HG02610 (cell line): Measurements from ENCODE around the gene SORBS2.

ENCODE experiments used
- ATAC-seq: cut with Tn5 transposase; IDR thresholded peaks from one replicate; pipeline ENCODE4 v1.9.1; 2021; ENCODE audit warnings: mild to moderate bottlenecking, moderate library complexity; ENCODE audit not compliant: unreplicated experiment

SORBS2 gene

DNA sequence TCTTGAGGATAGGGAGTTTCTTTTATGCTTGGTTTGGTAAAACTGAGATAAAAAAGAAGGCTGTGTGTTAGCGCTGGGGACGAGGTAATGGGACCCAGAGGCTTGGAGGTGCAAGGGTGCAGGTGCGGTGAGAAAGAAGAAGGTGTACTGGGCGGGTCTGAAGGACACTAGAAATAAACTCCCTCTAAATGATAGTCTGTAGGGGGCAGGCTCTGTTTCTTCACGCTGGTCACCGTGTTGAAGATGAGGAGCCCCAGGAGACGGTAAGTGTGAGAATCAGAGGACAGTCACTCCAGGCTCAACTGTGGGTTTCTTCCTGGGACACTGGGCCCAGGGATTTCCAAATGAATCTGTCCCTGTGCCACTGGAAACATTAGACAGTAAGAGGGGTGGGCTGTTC, 131.4 kb downstream of the SORBS2 start:
- no peak for ATAC-seq

DNA sequence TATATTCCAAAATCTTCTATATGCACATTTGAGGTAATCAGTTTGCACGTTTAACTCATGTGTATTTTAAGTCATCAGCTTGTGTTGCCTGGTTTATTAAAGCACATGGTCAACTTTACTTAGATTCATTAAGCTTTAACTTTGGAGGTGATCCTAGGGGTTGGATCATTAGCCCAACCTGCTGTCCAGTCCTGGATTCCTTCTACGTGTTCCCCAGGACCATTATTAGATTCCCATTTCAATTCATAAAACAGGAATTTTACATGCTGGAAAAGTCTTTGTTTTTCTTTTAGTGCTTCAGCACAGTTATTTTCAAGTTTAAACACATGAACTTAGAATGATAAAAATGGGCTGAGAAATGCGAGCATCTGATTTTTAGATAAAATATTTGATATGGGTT, 132.5 kb downstream of the SORBS2 start:
- no peak for ATAC-seq

DNA sequence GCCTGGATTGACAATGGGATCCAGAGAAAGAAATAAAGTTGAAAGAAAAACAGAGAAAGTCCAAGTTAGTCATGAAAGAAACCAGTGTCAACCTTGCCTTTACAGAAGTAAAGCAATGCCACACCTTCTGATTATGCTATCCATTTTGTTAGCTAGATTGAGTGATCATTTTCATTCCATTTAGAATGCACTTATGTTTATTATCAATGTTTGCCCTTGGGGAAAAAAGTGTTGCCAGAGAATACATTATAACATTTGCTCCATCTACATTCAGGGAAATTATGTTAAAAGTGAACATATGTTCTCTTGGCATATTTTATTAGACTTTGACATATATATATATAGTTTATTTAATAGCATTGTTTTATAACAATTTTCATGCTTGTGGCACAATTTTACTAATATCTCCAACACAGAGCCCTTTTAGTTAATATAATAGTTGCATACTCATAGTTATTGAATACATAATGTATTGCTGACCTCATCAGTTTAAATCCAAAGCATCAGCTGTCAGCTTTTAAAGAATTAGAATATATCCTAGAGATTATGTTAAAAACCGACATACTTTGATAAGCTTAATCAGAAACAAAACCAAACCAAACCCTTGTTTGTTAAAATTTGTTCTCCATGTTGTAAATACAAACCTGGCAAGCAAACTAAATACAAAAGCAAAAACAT, 134.2 kb downstream of the SORBS2 start:
- no peak for ATAC-seq

DNA sequence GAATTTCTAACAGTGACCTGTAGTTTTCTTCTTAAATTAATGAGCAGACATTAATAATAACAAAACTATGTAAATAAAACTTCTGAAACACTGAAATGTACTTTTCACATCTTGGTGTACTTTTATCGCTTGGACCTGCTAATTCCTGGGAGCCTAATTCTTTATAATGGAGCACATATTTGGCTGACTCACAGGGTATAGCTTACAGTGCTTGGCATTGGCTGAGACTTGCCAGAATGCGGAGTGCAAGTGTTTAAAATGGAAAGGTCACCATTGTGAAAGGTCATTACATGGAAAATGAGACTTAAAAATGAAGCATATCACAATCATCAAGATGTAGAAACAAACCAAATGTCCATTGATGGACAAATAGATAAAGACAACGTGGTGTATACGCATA, 139.4 kb downstream of the SORBS2 start:
- no peak for ATAC-seq

DNA sequence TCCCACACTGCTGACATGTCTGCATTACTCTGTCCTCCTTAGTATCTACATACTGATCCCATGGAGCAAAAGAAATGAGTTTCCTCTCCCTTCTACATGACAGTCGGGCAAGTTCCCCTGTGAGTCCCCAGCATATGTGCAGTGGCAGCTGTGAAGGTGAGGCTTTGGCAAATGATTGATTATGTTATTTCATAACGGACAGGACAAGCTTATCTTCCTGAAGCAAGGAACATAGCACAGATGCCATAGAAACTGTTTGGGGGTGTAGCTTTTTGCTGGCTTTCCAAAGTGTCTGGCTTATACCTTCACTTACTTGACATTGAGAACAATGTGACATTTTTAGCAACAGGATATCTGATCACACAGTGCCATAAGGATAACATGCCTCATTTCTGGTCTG, 139.8 kb downstream of the SORBS2 start:
- no peak for ATAC-seq

DNA sequence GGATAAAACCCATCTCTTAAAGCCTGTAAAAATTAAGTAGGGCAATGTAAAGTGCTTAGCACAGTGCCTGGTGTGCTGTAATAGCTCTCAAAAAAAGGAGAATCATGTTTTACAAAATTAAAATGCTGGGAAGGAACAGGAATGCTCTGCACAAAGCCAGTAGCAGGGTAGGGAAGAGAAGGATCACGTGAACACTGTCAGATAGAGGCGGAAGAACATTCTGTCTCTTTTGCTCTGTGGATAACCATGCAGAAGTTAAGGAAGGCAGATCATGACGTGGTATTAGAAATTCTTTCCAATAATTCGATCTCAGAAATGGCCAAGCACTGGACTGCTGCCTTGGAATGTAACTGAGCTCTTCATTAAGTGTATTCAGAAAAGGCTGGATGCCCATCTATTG, 140.5 kb downstream of the SORBS2 start:
- ATAC-seq: no peak

DNA sequence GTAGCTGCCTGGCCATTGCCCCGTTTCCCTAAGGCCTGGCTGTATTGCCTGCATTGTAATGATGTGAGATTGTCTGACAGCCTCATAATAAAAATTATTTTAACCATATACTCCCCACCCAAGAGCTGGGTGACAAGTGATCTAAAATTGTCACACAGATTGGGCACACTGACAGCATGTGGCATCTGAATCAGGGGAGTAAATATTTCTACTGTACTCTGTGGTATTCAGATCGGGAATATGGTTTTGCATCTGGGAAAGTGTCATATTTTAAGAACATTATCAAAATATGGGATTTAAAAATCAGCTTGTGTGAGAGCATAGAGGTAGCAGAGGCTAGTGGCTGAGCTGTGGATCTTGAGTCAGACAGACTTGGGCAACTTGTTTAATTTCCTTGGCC, 140.9 kb downstream of the SORBS2 start:
- no peak for ATAC-seq

DNA sequence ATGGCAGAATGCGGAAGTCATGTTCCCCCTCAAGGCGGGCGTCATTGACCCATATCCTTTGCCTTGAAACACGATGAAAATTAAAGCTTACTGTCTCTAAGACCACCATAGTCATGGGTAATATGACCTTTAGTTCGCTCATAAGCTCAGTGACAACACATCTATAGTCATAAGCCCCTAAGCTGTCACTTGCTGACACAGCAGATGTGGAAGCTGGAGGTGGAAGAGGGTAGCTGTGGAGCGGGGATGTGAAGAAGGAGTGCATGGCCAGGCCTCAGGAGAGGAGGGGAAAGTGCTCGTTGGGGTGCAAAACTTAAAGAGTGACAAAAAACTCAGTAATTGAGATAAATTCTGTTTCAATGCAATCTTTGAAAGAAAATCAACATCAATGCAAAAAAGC, 142.7 kb downstream of the SORBS2 start:
- ATAC-seq: no peak

DNA sequence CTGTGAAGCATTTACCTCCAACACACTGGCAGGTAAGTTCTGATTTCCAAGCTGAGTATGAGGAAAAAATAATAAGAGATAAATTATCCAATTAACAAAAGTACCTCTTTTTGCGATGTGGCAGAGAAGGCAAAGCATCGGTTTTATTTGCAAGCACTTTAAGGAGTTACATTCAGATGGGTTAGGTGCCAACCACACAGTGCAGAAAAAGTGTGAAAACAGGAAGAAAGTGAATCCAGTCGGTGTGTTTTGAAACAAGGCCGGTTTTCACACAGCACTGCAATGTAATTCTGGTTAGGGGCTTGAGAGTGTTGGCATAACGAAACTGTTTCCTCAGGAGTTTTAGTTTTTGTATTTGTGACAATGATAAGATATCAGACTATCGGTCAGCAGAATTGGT, 145.8 kb downstream of the SORBS2 start:
- ATAC-seq: no peak

DNA sequence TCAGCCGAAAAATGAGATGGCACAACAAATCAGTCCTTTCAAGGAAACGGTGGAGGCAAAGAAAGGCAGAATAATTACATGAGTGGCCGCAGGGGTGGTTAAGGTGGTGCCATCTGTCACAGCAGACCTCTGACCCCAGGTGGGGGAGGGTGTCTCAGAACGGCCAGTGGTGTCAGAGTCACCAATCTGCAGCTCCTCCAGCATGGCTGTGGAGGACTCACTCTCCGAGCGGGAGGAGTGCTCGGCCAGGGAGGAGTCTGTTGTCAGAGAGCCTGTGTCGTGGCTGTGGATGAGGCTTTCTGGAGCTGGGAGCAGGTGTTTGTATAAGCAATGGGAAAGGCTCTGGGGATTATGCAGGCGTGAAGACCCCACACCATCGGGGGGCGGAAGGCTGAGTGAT, 146.3 kb downstream of the SORBS2 start:
- no peak for ATAC-seq

DNA sequence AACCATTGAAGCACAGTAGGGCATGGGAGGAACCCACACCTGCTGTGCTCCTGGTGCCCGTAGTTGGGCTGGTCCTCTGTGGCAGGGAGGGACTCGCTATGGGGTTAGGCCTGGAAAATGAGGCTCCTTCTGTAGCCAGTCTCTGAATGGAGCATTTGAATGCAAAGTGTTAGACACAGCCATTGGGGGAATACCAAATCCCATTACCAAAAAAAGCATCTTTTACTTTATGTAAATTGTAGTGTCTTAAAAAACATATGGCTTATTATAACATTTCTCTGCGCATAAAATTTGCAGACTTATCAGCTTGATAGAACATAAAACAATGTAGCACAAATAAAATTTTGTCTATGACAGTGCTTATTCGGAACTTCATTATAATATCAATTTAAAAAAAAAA, 147.5 kb downstream of the SORBS2 start:
- ATAC-seq: no peak

DNA sequence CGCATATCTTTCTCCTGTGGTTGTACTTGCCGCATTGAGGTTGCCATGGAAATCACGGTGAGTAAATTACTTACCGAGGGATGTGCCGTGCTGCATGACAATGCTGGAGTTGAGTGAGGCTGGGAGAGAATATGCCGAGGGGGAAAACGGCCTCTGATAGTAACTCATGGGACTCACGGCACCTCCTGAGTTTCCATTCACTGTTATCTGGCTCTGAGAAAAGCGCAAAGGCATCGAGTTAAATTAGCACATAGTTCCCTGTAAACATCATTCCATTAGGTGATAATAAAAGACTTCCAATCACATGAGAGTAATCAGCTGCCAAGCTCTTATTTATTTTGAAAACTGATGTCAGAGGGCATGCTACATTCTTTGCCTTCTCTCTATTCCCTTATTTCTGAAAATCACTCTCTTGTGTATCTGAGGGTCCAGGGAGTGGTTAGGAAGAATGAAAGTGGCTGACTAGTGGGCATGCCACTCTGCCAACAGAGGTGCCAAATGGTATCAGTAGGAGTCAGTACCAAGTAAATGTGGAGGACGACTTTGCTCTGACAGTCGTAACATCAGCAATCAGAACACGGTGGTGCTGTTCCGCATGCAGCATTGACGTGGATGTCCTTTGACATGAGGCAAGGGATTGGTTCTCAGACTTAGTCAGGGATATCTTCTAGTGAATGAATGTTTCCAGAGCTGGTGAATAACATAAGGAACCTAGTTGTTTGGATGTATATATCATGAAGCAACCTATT, 149.8 kb downstream of the SORBS2 start:
- no peak for ATAC-seq

DNA sequence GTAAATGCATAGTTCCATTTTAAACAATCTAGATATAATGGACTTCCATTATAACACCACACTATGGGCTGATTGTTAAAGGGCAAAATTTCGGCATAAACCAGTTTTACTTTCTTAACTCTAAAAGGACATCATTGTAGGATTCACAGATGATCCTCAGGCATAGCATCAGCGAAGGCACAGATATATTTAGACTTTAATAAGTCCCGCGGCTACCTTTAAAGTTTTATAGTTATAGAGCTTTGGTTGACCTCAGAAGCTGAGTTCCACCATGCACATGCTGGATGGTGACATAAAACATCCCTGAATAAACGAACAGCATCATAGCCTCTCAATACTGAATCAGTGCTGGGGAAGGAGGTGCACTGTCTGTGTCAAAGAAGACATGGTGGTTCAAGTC, 151.7 kb downstream of the SORBS2 start:
- ATAC-seq: no peak

DNA sequence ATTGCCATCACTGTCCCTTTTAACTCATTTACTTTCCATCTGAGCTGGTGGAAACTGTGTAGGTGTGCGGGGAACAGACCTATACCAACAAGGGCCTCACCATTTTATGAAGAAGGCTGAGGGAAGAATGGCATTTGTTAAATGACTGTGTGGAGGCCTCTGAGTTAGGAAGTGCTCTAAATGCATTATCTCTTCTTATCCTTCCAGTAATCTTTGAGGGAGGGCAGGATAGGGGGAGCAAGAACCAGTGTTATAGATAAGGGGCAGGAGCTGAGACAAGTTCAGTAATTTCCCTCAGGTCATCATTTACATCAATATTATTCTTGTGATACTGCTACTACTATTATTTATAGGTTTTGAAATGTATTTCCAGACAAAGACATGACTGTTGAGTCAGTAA, 154.3 kb downstream of the SORBS2 start:
- ATAC-seq: no peak

DNA sequence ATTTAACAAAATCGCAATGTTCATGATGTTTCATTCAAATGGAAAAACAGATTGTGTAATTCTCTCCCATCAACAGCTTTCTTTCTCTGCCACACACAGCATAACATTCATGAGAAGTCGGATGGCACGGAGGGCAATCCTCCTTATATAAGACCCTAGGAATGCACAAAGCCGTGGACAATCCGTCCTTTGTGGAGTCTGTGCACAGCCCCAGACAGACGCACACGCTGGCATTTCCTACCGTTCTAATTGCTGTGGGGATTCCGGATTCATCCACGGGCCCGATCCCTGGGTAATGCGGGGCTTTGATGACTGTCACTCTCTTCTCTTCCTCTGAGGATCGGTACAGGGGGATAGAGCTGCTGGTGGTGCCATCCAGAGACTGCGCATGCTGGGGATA, 154.8 kb downstream of the SORBS2 start:
- ATAC-seq: no peak

DNA sequence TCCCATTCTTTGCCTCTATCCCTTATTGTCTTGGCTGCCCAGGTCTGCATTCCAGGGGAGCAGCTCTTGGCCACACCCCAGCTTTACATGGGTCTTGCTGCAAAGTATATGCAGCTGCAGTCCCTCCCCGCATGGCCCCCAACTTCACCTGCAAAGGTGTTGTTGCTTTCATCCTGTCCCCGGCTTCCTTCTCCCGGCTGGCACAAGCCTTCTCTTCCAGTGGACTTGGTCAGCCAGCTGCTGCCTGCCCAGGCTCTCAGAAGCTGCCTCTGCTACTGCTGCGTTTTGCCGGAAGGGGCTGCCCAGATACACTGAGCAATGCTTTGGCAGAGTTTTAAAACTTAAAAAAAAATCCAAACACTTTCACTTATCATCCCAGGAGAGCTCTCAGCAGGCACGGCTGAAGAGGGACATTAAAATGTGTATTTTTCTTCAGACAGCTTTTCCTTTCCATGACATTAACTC, 155.5 kb downstream of the SORBS2 start:
- no peak for ATAC-seq

DNA sequence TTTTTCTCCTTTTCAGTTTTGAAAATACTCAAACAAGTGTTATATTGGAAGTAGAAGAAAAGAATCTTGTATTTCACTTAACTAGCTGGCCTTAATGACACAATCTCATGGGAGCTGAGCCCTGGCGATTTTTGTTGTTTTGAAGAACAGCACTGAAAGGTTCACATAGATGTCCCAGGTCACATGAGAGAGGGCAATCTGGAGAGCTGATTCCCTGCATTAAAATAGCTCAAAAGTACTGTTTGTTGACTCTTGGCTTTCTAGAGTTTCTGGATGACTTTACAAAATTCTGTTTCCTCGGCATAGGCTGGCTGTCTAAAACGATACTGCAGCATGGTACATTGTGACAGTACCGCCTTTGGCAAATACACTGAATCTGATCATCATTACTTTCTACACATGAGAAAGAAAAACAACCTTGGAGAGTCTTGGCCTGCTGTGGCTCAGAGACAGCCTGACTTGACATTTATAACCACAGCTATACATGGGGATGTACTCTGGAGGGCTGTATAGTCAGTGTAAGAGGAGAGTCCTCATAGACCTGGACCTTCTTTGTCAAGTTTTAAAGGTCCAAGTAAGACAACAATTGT, 156.9 kb downstream of the SORBS2 start:
- ATAC-seq: no peak

DNA sequence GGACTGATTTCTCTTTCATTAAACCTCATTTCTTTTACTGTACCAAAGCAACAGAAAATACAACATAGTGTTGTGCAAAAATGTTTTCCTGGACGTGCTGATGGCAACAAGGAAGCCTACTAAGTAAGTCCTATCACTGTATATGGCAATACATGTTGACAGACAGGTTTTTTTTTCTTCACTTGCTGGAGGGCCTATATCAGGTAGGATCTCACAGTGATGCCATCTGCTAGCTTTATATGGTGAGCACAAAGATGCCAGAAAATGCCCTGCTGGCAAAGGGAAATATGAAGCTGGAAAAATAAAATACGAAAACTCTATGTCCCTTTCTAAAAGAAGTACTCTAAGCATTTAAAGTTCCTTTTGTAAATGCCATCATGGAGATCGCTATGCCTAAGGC, 157.7 kb downstream of the SORBS2 start:
- no peak for ATAC-seq

DNA sequence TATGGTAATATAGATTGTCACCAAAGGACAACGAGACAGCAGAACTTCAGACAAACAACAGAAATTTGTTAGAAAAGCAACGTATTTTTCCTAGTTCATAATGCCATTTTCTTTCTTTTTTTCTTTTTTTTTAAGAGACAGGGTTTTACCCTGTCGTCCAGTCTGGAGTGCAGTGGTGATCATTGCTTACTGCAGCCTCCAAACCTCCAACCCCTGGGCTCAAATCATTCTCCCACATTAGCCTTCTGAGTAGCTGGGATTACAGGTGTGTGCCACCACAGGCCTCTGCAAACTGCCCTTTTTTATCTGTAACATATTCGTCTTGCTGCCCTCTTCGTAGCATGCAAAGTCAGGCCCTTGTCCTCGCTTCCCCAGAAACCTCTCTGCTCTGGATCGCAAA, 160.1 kb downstream of the SORBS2 start:
- ATAC-seq: no peak

DNA sequence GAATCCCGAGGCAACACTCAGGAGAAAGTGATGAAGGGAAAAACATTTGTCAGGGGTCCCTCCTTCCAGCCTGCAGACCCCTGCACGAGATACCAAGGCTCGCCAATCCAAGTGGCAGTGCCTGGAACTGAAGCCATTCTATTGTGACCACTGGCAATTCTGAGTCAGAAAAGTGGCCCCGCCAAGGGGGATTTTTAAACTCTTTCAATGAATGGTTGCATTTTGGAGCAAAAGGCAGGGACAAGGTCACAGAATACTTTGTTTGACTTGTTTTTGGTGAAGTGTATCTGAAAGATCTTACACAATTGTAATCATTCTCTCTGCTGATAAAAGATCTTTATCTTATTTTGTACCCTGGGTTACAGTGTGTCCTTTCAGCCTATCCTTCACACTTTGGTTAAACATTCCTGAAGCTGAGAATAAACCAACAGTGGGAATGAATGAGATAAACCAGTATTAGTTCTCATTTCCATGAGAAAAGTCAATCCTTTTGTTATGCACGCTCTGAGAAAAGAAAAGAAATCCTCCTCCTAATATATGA, 160.8 kb downstream of the SORBS2 start:
- ATAC-seq: no peak

DNA sequence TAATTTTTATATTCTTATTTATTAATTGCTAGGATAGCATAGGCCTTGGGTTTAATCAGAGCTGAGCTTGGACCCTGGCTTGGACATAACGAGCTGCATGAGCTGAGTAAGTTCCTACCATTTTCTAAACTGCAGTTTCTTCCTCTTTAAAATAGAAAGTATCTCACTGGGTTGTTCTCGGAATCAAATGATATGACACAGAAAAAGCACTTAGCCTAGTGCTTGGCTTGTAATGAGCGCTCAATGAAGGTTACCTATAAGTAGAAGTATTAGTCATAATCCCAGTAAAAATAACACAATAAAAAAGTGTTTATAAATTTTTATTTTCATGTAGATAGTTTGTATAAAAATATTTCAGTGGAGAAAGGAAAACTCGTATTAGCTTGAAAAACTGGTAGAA, 163.4 kb downstream of the SORBS2 start:
- no peak for ATAC-seq

DNA sequence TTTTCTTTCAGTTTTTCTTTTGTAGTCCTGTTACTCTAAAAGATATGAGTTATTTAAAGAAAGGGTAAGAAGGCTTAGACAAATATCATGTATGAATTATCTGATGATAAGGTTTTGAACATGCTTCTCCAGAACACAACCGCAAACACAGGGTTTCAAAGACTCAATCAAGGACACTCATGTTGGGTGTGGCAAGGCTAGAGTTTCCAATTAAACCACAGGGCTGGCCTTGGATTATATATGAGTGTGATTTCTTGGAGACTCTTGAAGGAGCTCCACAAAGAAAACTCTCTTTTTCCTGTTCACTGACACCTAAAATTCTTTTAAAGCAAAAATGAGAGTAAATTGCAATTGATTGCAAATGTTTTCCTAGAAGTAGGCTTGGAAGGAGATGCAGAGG, 166.6 kb downstream of the SORBS2 start:
- ATAC-seq: no peak
